ENCODE data around the gene NARF. TPM values are rescaled to one million over a fixed set of nuclear protein-coding genes. Genes with fewer than 3 reads are reported as not detected.

Gene NARF
- total and polyA plus RNA-seq, 7 experiments from 2014 or later = 59.8 to 188 (median 82.0) TPM

DNA sequence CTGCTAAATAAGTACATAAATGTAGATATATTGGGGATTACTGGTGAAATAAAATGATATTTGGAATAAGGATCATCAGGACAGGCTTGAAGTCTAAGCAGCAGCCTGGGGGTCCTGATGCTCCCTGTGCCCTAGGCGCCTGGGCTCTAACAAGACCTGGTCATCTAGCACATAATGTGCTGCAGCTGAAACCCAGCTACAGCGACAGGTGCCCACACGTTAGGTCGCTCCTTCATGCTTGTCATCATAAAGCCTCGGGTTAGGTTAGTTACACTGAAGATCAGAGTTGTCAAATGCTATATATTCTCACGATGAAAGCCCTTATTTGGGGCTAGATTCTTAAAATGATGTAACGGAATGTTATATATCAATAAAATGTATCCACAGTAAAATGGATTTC lies 11.5 kb downstream of the NARF start:
- ChIA-PET CTCF (no interaction called here), POLR2A (no interaction called here)
- H3K36me3 ChIP-seq (ENCODE audit: control insufficient read depth in 2 of 3, insufficient read depth in 3 of 3, low read length in 3 of 3) = peaks cover 7 to 66% (median 11%) of the 10 kb centered on the region in 3 experiments

GRCh38 chr17:82474223-82475010 lies 15.9 kb downstream of the NARF start:
- Histone ChIP-seq H3K27ac (ENCODE audit: low read depth, low read length) (no peak overlapping the region), H3K36me3 (ENCODE audit: control insufficient read depth in 2 of 3, insufficient read depth in 3 of 3, low read length in 3 of 3) (peaks cover 0 to 60% (median 10%) of the 10 kb centered on the region in 3 experiments), H3K9me3 (ENCODE audit: control insufficient read depth in 2 of 3, low read length in 3 of 3) (no peaks in the 10 kb centered on the region), H3K4me1 (ENCODE audit: control insufficient read depth in 2 of 2, insufficient read depth in 2 of 2, low read length in 2 of 2) (no peaks in the 10 kb centered on the region), H3K4me3 (ENCODE audit: low read length) (no peak overlapping the region), H3K27me3 (ENCODE audit: control insufficient read depth in 2 of 2, insufficient read depth in 2 of 2, low read length in 2 of 2) (no peaks in the 10 kb centered on the region)
- Mint-ChIP-seq H3K36me3 (peaks cover 3 to 29% (median 11%) of the 10 kb centered on the region in 5 donors), H3K9me3 (peaks cover 0 to 1% (median 0%) of the 10 kb centered on the region in 11 donors), H3K4me3 (no peak overlapping the region), H3K4me1 (peaks cover 0 to 25% (median 4%) of the 10 kb centered on the region in 7 donors), H3K27ac (peak overlapping the region in 1 of 9 donors; percentile 64), H3K27me3 (no peaks in the 10 kb centered on the region)
- DNase-seq (no peak), ATAC-seq (no peak)
- POLR2A ChIA-PET = interaction anchor here (0.8 to 1.0 kb wide), 2 partner anchors 14 to 207 kb away, joined by 3 to 4 read pairs; no protein-coding TSS in a partner anchor
- CTCF ChIA-PET = no interaction called here
- intact Hi-C loops (cut with micrococcal nuclease) = no loop called here

More for the DNA sequence above, 11.5 kb downstream of the NARF start:
- peaks cover 4 to 42% (median 27%) of the 10 kb centered on the region in 5 donors for H3K36me3 Mint-ChIP-seq
- no peak overlapping the region for H3K4me3 Mint-ChIP-seq
- Histone ChIP-seq H3K4me1 (ENCODE audit: control insufficient read depth in 2 of 2, insufficient read depth in 2 of 2, low read length in 2 of 2) (no peaks in the 10 kb centered on the region), H3K27ac (ENCODE audit: low read depth, low read length) (no peak overlapping the region), H3K27me3 (ENCODE audit: control insufficient read depth in 2 of 2, insufficient read depth in 2 of 2, low read length in 2 of 2) (no peaks in the 10 kb centered on the region), H3K9me3 (ENCODE audit: control insufficient read depth in 2 of 3, low read length in 3 of 3) (no peaks in the 10 kb centered on the region), H3K4me3 (ENCODE audit: low read length) (no peak overlapping the region)
- ATAC-seq (no peak), DNase-seq (no peak)
- H3K4me1 Mint-ChIP-seq = peaks cover 2 to 31% (median 7%) of the 10 kb centered on the region in 7 donors
- no peak overlapping the region for H3K27ac Mint-ChIP-seq
- no peaks in the 10 kb centered on the region for H3K9me3 Mint-ChIP-seq
- no peaks in the 10 kb centered on the region for H3K27me3 Mint-ChIP-seq
- intact Hi-C loops (cut with micrococcal nuclease) = no loop called here

DNA sequence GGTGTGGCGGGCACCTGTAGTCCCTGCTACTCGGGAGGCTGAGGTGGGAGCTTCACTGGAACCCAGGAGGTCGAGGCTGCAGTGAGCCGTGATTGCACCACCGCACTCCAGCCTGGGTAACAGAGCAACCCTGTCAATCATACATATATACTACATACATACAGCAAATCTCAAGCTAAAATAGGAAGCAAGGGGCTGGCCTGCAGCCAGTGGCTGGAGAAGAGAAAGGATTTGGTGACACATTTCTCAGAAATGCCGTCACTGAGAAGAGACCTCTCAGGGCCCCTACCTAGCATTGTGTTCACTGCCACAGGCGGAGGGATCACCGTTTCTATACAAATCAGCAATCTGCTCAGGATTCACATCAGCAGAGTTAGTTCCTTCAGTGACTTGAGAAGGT lies 16.9 kb downstream of the NARF start:
- no peak for ATAC-seq
- Mint-ChIP-seq H3K27ac (no peak overlapping the region), H3K27me3 (no peaks in the 10 kb centered on the region), H3K9me3 (peaks cover 0 to 1% (median 0%) of the 10 kb centered on the region in 11 donors), H3K4me1 (peaks cover 0 to 22% (median 4%) of the 10 kb centered on the region in 7 donors), H3K36me3 (peaks cover 0 to 28% (median 7%) of the 10 kb centered on the region in 5 donors), H3K4me3 (no peak overlapping the region)
- intact Hi-C loops (cut with micrococcal nuclease) = no loop called here
- Histone ChIP-seq H3K4me3 (ENCODE audit: low read length) (no peak overlapping the region), H3K4me1 (ENCODE audit: control insufficient read depth in 2 of 2, insufficient read depth in 2 of 2, low read length in 2 of 2) (no peaks in the 10 kb centered on the region), H3K36me3 (ENCODE audit: control insufficient read depth in 2 of 3, insufficient read depth in 3 of 3, low read length in 3 of 3) (peaks cover 0 to 63% (median 10%) of the 10 kb centered on the region in 3 experiments), H3K27me3 (ENCODE audit: control insufficient read depth in 2 of 2, insufficient read depth in 2 of 2, low read length in 2 of 2) (no peaks in the 10 kb centered on the region), H3K27ac (ENCODE audit: low read depth, low read length) (no peak overlapping the region), H3K9me3 (ENCODE audit: control insufficient read depth in 2 of 3, low read length in 3 of 3) (no peaks in the 10 kb centered on the region)
- DNase-seq = no peak
- POLR2A ChIA-PET = no interaction called here
- CTCF ChIA-PET = no interaction called here

DNA sequence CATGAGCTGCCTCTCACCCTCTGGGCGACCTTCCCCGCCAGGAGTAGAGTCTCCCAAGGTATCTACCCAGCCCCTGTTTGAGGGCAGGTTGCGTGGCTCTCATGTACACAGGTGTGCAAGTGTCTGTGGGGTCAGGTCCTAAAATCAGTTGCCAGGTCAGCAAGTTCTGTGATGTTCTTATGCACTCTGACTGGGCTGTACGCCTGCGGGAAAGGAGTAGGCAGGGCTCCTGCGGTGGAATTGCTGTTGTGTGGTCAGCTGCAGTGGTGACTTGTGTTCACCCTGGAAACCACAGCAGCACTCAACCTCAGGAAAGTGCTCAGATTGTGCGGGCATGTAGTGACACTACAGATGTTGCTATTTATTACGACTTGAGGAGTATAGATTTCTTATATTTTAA lies 19.4 kb downstream of the NARF start:
- intact Hi-C loops (cut with micrococcal nuclease) = no loop called here
- Histone ChIP-seq H3K4me3 (ENCODE audit: low read length) (no peak overlapping the region), H3K4me1 (ENCODE audit: control insufficient read depth in 2 of 2, insufficient read depth in 2 of 2, low read length in 2 of 2) (no peaks in the 10 kb centered on the region), H3K27me3 (ENCODE audit: control insufficient read depth in 2 of 2, insufficient read depth in 2 of 2, low read length in 2 of 2) (no peaks in the 10 kb centered on the region), H3K36me3 (ENCODE audit: control insufficient read depth in 2 of 3, insufficient read depth in 3 of 3, low read length in 3 of 3) (peaks cover 0 to 78% (median 17%) of the 10 kb centered on the region in 3 experiments), H3K9me3 (ENCODE audit: control insufficient read depth in 2 of 3, low read length in 3 of 3) (no peaks in the 10 kb centered on the region), H3K27ac (ENCODE audit: low read depth, low read length) (no peak overlapping the region)
- peaks cover 0 to 27% (median 2%) of the 10 kb centered on the region in 7 donors for H3K4me1 Mint-ChIP-seq
- H3K27me3 Mint-ChIP-seq = no peaks in the 10 kb centered on the region
- peak overlapping the region in 1 of 10 donors; percentile 29 for H3K4me3 Mint-ChIP-seq
- H3K36me3 Mint-ChIP-seq = peaks cover 3 to 27% (median 9%) of the 10 kb centered on the region in 5 donors
- ATAC-seq (no peak), DNase-seq (no peak)
- CTCF ChIA-PET = no interaction called here
- peak overlapping the region in 3 of 9 donors; percentile 6 to 51 (median 38) for H3K27ac Mint-ChIP-seq
- H3K9me3 Mint-ChIP-seq = peaks cover 0 to 1% (median 0%) of the 10 kb centered on the region in 11 donors
- POLR2A ChIA-PET = no interaction called here

- H3K9me3 ChIP-seq (ENCODE audit: control insufficient read depth in 2 of 3, low read length in 3 of 3) = no peaks in the 10 kb centered on the region
- H3K27me3 ChIP-seq (ENCODE audit: control insufficient read depth in 2 of 2, insufficient read depth in 2 of 2, low read length in 2 of 2) = no peaks in the 10 kb centered on the region
- H3K27ac ChIP-seq (ENCODE audit: low read depth, low read length) = no peak overlapping the region
- ChIA-PET CTCF (no interaction called here), POLR2A (interaction anchor here (1.8 kb wide), 1 partner anchor 22 kb away, joined by 5 read pairs; the partner anchor contains the start of gene NARF)
- H3K27ac Mint-ChIP-seq = peak overlapping the region in 4 of 9 donors; percentile 14 to 82 (median 32)
- peaks cover 0 to 85% (median 13%) of the 10 kb centered on the region in 3 experiments for H3K36me3 ChIP-seq (ENCODE audit: control insufficient read depth in 2 of 3, insufficient read depth in 3 of 3, low read length in 3 of 3)
- H3K4me3 Mint-ChIP-seq = no peak overlapping the region
- H3K36me3 Mint-ChIP-seq = peaks cover 3 to 31% (median 10%) of the 10 kb centered on the region in 5 donors
- H3K4me1 Mint-ChIP-seq = peaks cover 0 to 27% (median 2%) of the 10 kb centered on the region in 7 donors
- H3K4me3 ChIP-seq (ENCODE audit: low read length) = no peak overlapping the region
- no peaks in the 10 kb centered on the region for H3K4me1 ChIP-seq (ENCODE audit: control insufficient read depth in 2 of 2, insufficient read depth in 2 of 2, low read length in 2 of 2)
- intact Hi-C loops (cut with micrococcal nuclease) = loop anchor here in 1 of 2 donors (2.0 kb wide), 1 partner anchor 71 kb away; no protein-coding TSS in a partner anchor
- ATAC-seq (no peak), DNase-seq (no peak)
- peaks cover 0 to 1% (median 0%) of the 10 kb centered on the region in 11 donors for H3K9me3 Mint-ChIP-seq
- H3K27me3 Mint-ChIP-seq = no peaks in the 10 kb centered on the region
Measured at GRCh38 chr17:82479602-82480001, 21.1 kb downstream of the NARF start.

- H3K4me3 ChIP-seq (ENCODE audit: low read length) = no peak overlapping the region
- ChIA-PET CTCF (no interaction called here), POLR2A (interaction anchor here (1.8 kb wide), 1 partner anchor 22 kb away, joined by 5 read pairs; the partner anchor contains the start of gene NARF)
- Mint-ChIP-seq H3K27ac (no peak overlapping the region), H3K9me3 (peaks cover 0 to 1% (median 0%) of the 10 kb centered on the region in 11 donors), H3K27me3 (no peaks in the 10 kb centered on the region), H3K4me1 (peaks cover 0 to 34% (median 2%) of the 10 kb centered on the region in 7 donors), H3K36me3 (peaks cover 3 to 38% (median 13%) of the 10 kb centered on the region in 5 donors), H3K4me3 (no peak overlapping the region)
- H3K4me1 ChIP-seq (ENCODE audit: control insufficient read depth in 2 of 2, insufficient read depth in 2 of 2, low read length in 2 of 2) = no peaks in the 10 kb centered on the region
- no peaks in the 10 kb centered on the region for H3K9me3 ChIP-seq (ENCODE audit: control insufficient read depth in 2 of 3, low read length in 3 of 3)
- H3K36me3 ChIP-seq (ENCODE audit: control insufficient read depth in 2 of 3, insufficient read depth in 3 of 3, low read length in 3 of 3) = peaks cover 0 to 85% (median 16%) of the 10 kb centered on the region in 3 experiments
- H3K27ac ChIP-seq (ENCODE audit: low read depth, low read length) = no peak overlapping the region
- ATAC-seq = no peak
- DNase-seq = no peak
- intact Hi-C loops (cut with micrococcal nuclease) = loop anchor here in 1 of 2 donors (2.0 kb wide), 1 partner anchor 70 kb away; no protein-coding TSS in a partner anchor
- no peaks in the 10 kb centered on the region for H3K27me3 ChIP-seq (ENCODE audit: control insufficient read depth in 2 of 2, insufficient read depth in 2 of 2, low read length in 2 of 2)
Measured at GRCh38 chr17:82480318-82480717, 21.8 kb downstream of the NARF start.
